Esophagus squamous epithelium (tissue), 4 donors: ENCODE results near the gene SLC26A11.

Experiments used
- POLR2A ChIP-seq, 4 donors: fragments of 450-650 bp; IDR thresholded peaks; one replicate each; pipeline ENCODE4 v1.6.1; 2017; ENCODE audit warnings: antibody characterized with exemption in 4 of 4, mild to moderate bottlenecking in 4 of 4, moderate library complexity in 3 of 4
- TF ChIP-seq, protein P1 (sequence below), 6 experiments: fragments of 450-650 bp in 4 of 6; fragments of 200-600 bp in 2 of 6; sonication (generic) in 2 of 6; IDR thresholded peaks; one replicate each; pipeline ENCODE4 v1.5.1; 2016 to 2019; ENCODE audit warnings: antibody characterized with exemption in 6 of 6, mild to moderate bottlenecking in 4 of 6, moderate library complexity in 4 of 6

DNA sequence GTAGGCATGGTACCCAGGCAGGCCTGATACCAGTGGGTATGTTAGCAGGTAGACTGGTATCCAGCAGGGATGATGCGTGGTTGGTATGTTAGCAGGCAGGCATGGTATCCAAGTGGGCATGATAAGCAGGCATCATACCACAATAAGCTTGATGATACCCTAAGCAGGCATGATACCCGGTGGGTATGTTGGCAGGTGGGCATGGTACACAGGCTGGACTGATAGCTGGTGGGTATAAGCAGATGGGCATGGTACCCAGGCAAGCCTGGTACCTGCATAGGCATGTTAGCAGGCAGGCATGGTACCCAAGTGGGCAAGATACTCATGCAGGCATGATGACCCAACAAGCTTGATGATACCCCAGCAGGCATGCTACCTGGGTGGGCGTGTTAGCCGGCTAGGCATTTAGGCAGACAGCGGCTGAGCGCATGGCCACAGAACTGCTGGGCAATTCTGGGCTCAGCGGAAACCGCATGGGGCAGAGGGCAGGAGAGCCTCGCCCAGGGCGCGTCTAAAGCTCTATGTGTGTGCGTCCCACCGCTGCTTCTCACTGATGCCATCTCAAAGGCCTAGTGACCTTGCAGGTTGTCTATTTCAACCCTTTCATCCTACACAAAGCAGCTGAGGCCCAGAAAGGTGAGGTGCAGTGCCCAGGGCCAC lies 2.4 kb upstream of the SLC26A11 start:
- TF ChIP-seq, protein P1, sequence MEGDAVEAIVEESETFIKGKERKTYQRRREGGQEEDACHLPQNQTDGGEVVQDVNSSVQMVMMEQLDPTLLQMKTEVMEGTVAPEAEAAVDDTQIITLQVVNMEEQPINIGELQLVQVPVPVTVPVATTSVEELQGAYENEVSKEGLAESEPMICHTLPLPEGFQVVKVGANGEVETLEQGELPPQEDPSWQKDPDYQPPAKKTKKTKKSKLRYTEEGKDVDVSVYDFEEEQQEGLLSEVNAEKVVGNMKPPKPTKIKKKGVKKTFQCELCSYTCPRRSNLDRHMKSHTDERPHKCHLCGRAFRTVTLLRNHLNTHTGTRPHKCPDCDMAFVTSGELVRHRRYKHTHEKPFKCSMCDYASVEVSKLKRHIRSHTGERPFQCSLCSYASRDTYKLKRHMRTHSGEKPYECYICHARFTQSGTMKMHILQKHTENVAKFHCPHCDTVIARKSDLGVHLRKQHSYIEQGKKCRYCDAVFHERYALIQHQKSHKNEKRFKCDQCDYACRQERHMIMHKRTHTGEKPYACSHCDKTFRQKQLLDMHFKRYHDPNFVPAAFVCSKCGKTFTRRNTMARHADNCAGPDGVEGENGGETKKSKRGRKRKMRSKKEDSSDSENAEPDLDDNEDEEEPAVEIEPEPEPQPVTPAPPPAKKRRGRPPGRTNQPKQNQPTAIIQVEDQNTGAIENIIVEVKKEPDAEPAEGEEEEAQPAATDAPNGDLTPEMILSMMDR (IDR thresholded peaks at IDR 0.05) = no peak
- no peak for TF ChIP-seq POLR2A (IDR thresholded peaks at IDR 0.05)
